ENCODE data around the gene GRB2.

GRB2 gene

GRCh38 chr17:75271955-75272847, 133.3 kb downstream of the GRB2 start:
- no peak for DNase-seq

DNA sequence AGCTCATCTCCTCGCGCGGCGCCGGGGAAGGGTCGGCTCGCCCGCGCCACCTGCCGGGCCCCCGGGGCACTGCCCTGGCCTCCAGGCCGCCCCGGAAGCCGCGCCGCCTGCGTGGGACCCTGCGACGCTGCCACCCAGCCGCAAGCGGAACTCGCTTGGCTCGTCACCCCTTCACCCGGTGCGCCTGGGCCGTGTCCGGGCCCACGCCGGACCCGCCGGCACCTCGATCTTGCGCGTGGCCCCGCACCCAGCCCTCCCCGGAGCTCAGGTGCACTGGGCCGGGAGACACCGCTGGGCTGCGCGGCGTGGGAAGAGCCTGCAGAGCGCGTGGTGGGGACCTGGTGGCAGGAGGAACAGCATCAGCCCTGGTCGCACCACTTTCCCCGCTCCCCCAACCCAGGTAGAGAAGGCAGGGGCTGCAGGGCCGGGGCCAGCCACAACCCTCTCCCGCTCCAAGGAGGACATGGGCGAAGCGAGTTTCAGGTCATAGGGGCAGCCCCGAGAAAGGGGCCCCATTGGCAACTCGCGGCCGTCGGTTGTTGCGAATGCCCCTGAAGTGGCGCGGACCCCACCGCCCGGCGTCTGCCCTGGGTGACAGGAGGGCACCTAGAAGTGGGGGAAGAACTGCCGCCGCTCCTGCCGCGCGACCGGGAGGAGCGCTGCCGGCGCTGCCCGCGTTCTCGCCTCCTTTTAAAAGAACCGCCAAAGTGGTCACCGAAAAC, 134.1 kb downstream of the GRB2 start:
- DNase-seq, result peak; percentile 65

DNA sequence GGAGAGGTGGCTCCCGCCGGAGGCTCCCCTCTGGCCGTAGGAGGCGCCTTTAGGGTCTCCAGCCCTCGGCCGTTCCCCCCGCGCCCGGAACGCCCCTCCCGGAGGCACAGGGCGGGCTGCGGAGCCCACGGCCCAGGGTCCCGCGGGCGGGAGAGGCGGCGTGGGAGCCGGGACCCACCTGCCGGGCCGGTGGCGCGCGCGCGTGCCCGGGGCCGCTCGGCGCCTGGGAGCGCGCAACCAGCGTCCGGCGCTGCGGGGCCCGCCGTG, 134.6 kb downstream of the GRB2 start, which contains the start of gene MIF4GD:
Gene MIF4GD, minus strand, starts transcription at position 266 of the 267 bp plus-strand sequence. CDS start 1,036 bp downstream, outside the sequence.
- DNase-seq, result no peak

DNA sequence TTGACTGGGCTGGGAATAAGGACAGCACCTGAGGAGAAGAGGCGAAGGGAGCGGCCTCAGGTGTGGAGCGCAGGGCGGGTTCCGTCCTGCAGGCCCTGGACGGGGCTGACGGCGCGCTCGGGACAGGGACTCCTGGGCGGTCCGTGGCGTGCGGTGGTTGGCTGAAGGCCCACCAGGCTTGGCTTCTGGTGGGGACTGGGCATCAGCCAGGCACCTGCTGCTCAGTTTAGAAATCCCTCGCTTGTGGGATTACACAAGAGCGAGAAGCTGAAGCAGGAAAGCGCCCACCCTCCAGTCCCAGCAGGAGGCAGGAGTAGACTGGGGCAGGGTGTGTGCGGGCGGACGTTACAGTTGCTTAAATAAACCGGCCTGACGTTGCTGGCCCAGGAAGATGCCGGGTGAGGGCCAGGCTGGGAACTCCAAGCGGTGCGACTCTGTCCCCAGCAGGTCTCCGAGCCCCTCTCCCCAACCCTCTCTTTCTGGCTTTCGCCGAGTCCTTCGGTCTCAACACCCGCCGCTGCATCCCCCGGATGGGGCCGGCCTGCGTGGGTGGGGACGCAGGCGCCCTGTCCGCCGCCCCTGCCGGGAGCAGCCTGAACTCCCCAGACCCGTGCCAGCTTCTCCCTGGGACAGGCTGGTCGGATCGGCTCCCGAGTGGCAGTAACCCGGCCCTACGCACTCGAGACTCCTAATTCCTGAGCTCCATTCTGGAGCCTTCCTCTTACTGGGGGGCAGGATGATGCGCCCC, 135.1 kb downstream of the GRB2 start:
- peak; percentile 83 for DNase-seq

GRCh38 chr17:75269844-75270217, 135.6 kb downstream of the GRB2 start:
- DNase-seq, result no peak
